Activated CD4-positive, alpha-beta T cell treated with anti-CD3 and anti-CD28 coated beads, Interleukin-2, amount 50 U/mL, for 48 hours (primary cell): Measurements from ENCODE around the gene FCHSD2.
"Not testable (repeated sequence)": the region's sequence is repeated elsewhere in the genome, so short reads cannot be mapped to it uniquely, and the experiment has no call there.

Experiments used
- DNase-seq, 2 experiments: peaks; one replicate each; pipeline ENCODE4 v3.0.0-alpha.2; 2020

FCHSD2 gene

DNA sequence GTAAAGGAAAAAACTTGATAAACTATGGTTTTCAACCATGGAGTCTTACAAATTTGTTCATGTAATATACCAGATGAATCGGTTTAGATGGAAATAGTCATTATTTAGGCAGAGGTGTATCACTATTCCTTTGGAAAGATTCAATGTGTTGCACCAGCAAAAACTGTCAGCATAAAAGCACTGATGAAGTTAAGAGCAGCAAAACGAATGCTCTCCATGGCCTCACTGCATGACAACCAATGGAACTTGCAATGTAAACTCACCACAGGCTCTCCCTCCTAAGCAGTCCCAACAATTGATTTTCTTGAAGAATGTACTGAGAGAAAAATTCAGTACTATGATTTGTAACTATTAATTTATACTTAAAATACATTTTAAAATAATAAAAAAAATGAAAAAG, 139.9 kb downstream of the FCHSD2 start:
- no peak for DNase-seq

DNA sequence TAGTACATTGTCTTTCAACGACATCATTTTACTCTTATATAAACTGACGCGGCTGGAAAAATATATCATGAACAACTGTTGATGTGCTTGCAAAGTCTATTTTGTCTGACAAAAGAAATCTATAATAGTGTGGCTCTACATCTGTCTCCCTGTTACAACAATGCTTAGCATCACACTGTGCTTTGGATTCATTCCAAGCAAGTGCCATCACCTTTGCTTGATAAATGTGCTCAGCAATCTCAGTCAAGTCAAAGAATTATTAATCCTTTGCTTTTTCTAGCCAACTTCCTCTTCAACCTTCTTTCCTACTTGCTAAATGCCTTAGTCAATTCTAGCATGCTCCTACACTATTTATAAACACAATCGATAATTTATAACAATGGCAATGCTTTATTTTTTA, 140.5 kb downstream of the FCHSD2 start:
- no peak for DNase-seq

DNA sequence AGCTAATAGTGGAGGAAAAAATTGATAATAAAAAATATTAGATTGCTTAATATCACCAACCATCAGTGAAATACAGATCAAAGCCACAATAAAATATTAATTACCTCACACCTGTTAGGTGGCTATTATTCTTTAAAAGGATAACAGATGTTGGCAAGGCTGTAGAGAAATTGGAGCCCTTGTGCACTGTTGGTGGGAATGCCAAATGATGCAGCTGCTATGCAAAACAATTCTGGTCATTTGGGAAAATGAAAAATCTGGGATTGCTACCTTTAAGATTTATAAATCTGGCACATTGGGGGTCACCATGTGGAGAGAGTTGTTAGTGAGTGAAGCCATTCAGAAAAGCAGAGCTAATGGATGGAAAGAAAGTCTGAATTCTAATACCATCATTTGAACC, 143.4 kb downstream of the FCHSD2 start:
- no peak for DNase-seq

DNA sequence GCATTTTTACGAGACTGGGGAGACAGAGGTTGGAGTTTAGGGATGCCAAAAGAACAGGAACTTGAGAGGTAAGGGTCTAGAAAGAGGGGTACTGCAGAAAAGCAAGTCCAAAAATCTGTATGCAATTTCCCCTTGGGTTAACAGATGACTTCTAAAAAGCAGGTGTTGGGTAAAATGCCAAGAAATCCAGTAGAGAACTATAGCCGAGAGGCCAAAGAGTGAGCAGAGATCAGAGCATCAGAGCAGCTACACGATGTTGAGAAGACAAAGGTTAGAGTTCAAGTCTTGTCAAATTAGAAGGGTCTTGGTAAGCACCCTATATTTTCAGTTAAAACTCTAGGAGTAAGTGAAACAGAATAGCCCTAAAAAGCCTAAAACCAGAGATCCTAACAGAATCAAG, 145.2 kb downstream of the FCHSD2 start:
- no peak for DNase-seq

DNA sequence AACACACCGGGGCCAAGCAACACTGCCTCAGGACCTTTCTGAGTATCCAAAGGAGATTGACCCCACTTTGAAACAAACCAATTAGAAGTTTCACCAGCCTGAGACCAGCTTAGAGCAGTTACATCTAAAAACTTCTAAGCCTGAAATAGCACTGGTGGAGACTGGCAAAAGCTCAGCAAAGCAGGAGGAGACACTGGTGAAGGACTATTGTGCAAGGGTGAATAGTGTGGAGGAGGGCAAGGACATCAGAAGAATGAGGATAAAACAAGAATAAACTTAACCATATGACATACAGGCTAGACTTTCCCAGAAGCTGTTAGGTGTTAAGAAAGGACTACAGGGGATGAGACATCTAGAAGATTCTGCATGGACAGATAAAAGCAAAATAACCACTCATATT, 152.4 kb downstream of the FCHSD2 start:
- DNase-seq, result no peak

DNA sequence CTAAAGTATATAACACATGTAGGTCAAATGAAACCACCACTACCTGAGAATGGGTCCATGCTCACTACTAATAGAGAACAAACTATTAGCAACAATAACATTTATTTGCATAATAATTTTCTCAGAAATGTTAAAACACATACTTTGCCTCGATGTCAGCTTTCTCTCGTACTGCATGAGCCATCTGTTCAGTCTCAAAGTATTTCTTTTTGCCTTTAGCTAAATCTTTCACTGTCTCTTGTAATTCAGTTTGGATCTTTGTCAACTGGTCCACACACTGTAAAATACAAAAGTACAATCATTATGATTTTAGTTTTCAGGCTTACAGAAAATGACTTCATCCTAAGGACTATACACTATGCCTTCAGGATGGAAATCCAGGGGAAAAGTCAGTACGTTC, 153.3 kb downstream of the FCHSD2 start:
- DNase-seq, result no peak

DNA sequence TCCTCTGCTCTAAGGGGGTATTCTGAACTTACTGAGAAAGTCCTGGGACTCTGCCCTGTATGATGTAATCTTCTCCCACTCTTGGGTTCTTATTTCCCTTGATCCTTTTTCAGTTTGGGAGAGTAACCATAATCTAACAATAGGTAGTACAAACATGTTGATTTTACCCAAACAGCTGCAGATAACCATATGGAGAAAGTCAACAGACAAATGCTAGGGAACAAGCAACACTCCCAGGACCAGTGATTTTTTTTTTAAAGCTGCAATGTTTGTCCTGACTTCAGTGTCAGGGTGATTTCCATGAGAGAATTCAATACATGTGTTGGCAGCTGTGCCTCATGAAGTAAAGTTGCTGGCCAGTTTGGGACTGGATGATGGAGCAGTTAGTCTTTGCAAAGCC, 156.5 kb downstream of the FCHSD2 start:
- DNase-seq, result no peak

DNA sequence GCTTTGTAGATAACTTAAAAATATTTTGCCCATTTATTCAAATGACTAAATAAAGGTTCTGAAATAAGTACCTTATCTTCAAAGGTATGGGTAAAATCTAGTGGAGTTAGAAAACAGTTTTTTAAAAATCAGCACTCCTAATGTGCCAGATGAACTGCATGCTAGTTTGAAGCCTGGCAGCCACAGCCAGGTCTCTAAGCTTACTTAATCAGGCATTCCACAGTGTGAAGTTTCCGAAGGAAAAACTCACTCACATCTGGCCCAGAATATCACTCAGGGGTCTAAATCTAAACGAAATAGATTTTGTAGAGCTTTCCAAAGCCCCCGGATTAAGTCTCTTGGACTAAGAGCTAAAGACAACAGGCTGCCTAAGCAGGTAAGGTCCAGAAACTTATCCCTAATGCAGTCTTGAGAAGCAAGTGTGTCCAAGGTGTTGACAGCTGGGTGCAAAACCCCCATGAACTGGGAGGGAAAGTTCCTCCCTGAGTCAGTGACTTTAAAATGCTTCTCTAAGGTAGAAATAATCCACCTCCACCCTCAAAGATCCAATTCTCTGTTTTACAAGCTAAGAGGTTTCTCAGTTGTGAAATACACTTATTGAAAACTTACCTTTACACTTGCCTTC, 157.6 kb downstream of the FCHSD2 start:
- no peak for DNase-seq

DNA sequence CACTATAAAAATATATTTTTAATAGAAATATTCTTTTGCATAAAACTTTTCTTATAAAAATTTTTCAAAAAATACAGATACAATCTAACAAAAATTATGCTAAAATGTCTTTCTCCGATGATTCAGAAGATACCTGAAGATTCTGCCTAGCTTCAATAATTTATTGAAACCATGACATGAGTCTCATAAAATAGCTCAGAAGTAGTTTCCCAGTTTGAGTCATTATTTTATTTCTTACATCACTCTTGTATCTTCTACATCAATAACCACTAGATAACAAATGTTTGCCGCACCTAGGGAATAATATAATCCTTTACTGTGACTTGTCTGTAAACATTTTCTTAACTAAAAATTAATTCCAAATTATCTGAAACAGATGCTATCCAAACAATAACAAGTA, 158.6 kb downstream of the FCHSD2 start:
- no peak for DNase-seq

DNA sequence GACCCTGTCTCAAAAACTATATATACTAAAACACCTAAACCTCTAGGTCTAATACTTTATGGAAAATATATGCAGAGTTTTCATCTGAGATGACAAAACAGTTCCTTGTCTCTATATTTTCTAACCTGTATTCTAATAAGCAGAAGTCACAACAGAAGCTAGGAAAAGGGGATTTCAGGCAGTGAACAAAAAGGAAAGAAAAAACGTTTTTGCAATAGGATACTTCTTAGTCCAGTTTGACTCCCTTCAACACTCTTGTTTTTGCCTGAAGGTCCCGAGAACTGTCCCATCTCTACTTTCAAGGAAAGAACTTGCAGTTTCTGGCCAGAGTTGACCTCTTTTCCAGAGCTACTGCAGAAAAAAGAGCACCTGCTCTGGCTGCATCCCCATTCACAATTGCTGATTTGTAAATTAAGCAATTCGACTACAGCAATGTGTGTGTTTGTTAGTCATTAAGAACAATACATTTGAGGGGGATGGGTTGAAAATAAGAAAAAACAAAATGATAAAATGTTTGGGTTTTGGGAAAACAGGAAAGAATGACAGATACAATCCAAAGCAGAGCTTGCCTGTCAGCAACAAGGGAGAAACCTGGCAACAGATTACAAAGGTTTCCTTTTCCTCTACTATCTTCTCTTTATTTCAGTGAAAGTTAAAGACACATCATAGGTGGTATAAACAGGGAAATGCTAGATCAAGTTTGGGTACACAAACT, 160.0 kb downstream of the FCHSD2 start:
- no peak for DNase-seq

DNA sequence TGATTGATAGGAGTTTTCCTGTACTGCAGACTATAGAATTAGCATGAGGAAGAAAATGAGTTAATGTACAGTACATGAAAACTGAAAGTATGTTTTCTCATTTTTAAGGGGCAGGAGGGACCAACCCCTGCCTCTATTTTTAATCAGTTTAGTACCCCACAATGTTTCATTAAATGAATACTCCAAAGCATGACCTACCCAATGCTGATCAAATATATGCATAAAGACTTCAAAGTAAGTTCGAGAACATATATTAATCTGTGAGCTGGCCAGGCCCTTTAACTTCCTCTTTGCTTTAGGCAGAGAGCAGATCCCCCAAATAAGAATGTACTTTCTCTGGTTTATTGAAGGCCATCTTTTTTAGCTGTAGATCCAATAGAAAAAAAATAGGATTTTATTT, 161.0 kb downstream of the FCHSD2 start:
- DNase-seq, result no peak

DNA sequence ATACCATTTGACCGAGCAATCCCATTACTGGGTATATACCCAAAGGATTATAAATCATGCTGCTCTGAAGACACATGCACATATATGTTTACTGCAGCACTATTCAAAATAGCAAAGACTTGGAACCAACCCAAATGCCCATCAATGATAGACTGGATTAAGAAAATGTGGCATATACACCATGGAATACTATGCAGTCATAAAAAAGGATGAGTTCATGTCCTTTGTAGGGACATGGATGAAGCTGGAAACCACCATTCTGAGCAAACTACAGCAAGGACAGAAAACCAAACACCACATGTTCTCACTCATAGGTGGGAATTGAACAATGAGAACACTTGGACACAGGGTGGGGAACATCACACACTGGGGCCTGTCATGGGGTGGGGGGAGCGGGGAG, 164.3 kb downstream of the FCHSD2 start:
- not testable (repeated sequence) for DNase-seq

DNA sequence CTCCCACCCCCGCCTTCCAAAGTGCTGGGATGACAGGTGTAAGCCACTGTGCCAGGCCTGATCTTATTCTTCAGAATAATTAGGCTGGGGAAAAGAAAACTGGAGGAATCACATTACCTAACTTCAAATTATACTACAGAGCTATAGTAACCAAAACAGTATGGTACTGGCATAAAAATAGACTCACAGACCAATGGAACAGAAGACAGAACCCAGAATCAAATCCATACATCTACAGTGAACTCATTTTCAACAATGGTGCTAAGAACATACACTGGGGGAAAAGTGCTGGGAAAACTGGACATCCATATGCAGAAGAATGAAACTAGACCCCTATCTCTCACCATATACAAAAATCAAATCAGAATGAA, 165.6 kb downstream of the FCHSD2 start:
- DNase-seq, result not testable (repeated sequence)

DNA sequence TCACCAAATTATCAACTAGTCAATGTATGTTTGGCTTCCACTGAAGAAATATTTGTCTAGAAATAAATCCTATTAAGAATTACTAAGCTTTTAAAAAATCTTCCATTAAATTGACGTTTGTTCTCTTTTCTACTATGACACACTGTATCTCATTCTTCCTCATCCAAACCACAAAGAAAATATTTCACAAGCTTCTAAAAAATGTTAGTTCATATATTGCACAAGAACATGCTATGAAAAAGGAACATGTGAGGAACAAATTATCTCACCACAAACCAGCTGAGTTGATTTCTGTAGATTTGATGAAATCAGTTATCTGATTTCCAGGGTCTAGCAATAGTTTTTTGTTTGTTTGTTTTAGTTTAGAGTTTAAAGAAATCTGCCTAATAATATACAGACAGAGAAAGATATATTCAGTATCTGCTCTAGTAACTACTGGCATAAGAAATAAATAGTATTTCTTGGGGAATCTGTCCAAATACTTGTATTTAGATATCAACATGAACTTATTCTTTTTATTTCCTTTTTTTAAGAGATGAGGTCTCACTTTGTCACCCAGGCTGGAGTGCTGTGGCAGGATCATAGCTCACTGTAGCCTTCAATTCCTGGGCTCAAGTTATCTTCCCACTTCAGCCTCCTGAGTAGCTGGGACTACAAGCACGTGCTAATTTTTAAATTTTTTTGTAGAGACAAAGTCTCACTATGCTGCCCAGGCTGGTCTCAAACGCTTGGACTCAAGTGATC, 166.2 kb downstream of the FCHSD2 start:
- DNase-seq, result no peak

DNA sequence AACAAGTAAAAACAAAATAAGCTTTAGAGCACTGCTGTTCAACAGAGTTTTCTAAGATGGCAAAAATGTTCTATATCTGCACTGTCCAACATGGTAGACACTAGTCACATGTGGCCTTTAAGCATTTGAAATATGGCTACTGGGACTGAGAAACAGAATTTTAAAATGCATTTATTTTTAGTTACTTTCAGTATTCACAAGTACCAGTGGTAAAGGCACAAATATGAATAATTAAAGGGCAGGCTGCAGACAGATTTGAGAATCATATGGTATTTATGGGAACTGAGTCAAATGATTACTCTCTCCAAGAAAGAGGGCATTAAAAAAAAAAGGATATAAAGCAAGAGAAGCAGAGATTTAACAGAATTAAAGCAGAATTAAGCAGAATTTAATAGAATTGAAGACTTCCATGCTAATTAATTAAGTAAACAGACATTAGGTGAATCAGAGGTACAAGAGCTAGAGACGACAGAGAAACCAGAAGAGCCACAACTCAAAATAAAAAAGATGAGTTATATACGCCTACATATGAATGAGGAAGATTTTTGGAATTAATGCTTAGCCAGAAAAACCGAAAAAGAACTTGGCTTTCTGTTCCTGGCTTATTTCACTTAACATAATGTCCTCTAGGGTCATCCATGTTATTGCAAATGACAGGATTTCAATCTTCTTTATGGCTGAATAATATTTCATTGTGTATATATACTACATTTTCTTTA, 167.5 kb downstream of the FCHSD2 start:
- DNase-seq, result no peak

DNA sequence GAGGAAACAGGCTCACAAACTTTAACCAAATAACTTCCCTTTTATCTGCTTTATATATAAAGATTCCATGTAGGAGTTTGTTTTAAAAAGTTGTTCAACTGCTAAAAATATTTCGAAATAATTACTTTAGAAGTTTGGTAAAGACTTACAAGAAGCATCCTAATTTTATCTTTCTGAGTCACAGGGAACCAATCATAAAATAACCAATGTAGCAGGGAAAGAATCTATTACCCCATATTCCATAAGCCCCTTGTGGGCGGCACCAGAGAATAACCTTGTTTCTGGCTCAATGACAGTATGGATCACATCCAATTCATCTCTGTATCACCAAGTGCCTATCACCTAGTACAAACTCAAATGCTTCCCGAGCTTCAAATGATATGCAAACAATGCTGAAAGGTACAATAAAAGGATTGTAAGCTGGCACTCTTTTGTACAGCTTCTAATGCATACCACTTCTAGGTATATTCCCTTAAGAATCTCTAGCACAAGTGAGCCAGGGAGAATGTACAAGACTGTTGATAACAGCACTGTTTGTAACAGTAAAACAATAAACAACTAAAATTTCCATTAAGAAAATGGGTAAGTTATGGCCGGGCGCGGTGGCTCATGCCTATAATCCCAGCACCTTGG, 169.5 kb downstream of the FCHSD2 start:
- no peak for DNase-seq

DNA sequence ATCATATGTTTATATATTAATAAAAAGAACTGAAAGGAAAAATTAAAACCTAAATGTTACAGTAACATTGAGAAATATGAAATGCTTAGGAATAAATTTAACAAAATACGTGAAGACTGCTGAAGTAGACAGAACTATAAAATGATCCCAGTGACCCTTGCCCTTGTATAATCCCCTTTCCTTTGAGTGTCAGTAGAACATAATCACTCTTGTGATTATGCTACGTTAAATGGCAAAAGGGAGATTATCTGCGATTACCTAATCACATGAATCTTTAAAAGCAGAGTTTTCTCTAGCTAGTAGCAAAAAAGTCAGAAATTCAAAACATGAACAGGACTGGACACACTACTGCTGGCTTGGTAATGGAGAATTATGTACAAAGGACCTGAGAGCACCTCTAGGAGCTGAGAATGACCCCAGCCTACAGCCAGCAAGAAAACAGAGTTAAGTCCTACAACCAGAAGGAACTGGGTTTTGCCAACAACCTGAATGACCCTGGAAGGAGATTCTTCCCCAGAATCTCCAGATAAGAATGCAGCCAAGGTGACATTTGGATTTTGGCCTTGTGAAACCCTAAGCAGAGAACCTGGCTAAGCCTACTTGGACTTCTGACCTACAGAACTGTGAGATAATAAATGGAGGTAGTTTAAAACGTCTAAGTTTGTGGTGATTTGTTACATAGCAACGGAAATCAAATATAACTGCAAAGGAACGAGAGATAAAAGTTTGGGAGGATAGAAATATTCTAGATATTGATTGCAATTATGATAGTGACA, 170.7 kb downstream of the FCHSD2 start:
- DNase-seq, result no peak

DNA sequence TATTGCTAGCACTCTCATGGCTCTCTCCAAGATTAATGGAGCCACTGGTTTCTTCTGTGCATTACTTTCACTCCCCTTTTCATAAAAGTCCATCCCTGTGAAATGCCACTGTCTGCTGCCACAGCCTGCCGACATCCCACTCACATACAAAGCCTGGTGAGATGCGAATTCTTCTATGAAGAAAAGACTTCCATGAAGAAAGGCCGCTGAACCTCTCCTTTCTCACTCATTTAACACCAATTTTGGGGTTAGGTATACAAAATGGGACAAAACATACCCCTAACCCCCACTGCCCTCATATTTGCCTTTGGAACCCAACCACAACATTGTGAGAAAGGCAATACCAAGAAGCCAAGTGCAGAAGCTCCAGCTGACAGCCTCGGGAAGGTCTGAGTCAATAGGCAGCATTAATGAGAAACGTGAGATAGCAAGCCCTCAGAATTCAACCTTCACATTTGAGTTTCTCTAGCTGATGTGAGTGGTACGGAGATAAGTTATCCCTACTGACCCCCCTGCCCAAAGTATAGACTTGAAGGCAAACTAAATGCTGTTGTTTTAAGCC, 171.5 kb downstream of the FCHSD2 start:
- peak; percentile 15 to 34 for DNase-seq

DNA sequence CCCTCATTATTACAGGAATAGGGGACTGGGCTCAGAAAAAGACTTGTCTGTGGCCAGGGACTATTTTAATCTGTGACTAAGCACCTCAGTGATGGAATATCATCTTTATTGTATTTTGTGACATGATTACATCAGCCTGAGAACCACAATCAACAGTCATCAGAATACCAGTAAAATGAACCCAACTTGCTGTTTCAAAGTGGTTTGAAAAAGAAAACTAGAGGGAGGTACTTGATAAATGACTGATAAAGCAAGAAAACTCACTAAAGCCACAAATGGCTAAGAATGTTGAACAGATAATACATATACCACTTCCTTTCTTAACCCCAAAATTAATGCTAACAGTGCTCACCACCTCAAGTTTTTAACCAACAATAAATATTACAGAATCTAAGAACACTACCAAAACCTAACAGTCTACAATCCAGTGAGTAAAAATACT, 172.2 kb downstream of the FCHSD2 start:
- no peak for DNase-seq

DNA sequence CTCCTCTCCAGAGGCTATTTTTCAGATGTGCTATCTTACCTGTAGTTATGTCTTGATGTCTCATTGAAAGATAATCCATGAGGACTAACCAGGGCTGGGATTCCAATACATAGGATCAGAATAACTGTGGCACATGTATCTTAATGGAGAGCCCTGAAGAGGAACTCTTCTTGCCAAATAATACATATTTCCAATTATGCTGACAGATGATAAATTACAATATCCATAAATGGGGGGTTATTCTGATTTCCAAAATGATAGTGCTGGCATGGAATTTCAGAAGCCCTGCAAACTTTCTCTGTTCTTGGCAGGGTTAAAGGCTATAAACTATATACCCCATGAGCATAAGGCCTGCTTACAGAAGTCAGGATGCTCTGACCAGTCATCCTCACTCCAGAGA, 173.7 kb downstream of the FCHSD2 start:
- DNase-seq, result no peak

DNA sequence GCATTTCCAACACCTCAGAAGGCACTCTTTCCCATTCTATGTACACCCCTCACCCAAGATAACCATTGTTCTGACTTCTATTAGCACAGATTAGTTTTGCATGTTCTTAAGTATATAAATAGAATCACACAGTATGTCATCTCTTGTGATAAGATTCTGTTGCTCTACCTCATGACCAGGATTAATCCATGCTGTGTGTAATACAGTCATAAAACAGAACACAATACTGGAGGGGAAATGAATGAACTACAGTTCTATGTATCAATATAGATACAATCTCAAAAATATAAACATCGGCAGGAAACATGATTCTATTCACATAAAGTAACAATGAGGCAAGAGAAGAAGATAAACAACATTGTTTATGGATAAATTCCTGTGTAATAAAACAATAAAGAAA, 176.4 kb downstream of the FCHSD2 start:
- DNase-seq, result no peak

DNA sequence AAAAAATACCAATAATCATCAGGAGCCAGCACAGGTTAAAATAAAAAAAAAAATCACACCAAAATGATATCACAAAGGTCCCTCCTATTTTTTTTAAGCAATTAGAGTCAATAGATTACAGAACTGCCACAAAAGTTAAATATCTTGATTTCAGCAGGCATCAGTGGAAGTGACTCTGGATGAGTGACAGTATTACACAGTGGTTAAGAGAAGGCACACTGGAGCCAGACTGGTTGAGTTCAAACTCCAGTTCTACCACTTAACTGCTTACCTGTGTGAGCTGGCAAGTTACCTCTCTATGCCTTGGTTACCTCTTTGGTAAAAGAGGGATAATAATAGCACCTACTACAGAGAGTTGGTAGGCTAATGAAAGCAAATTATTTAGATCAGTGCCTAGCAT, 179.4 kb downstream of the FCHSD2 start:
- no peak for DNase-seq
